Tongue (tissue), 2 donors: ENCODE results near the gene VPS18. TPM values are rescaled to one million over a fixed set of nuclear protein-coding genes. Genes with fewer than 3 reads are reported as not detected.

Source experiments
- DNase-seq: peaks from one replicate; pipeline ENCODE4 v3.0.0-alpha.2; 2015
- total RNA-seq: library from RNA; depleted of rRNA; stranded (reverse); fragments of >200 nt; gene quantifications from one replicate; pipeline ENCODE4 v1.2.3, GENCODE V29; 2014

The VPS18 gene
- total RNA-seq, 1 donor from 2014 or later = 23.8 TPM

DNA sequence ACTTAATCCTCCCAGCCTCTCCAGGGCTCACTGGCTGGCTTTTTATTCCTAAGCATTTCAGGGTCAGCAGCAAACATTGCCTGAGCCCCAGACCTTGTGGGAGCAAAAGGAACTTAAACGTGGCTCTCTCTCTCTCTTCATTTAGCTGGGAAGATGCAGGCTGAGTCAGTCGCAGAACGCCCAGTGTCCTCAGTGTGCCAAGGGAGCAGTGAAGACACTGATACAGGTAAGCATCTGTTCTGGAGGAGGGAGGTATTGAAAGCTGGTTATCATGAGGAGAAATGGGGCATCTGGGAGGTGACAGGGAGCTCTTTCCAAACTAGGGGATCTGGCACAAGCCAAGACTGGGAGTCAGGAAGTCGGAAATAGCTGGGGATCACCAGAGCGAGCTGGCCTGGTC, 24.6 kb upstream of the VPS18 start:
- no peak for DNase-seq

DNA sequence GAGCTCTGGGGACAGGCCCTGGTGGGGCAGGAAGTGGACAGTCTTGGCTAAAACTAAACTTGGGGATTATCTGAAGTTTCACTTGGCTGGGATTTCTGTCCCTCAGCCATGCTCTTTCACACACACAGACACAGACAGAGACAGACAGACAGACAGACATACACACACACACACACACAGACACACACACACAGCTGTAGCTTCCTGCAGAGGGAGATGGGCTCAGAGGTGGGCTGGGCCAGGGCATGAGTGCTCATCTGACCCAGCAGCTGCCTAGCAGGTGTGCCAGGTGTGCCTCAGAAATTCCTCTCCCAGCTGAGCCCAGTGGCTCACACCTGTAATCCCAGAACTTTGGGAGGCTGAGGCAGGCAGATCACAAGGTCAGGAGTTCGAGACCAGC, 23.5 kb upstream of the VPS18 start:
- DNase-seq = no peak

DNA sequence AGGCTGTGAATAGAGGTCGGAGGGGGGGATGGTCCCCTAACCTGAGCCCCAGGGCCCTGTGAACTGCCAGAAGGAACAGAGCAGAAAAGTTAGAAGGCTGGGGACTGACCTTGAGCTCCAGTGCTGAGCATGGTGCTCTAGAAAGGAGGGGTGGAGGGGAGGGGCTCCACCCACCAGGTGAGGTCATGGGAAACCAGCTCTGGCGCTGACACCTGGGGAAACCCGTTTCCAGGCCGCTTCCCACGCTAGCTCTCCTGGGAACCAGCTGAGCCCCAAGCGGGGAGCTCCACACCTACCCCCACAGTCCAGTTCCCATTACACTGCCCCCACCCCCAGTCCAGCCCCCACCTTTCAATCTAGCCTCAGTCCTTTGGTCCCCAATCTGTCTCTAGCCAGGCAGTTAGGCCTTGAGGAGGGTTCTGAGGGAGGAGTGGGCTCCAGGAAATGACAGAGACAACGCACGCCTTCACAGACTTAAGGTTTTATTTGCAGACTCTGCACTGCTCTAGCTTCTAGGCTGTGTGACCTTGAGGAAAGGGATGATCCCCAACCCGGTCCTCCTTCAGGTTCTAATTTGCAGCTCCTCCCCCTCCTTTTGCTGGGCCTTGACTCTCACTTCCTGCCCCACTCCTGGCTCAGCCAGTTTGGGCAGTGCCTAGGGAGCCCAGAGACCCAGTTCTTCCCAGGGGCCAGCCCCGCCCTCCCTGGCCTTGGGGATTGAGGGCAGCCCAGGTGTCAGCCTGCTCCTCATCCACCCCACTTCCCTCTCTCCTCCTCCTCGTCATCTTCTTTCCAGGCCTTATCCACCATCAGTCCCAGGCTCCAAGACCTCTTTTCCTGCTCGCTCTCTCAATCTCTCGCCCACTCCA, 22.3 kb upstream of the VPS18 start:
- DNase-seq = peak; percentile 53

- no peak for DNase-seq
These were observed 21.2 kb upstream of the VPS18 start for GRCh38 chr15:40872791-40873693.

- peak; percentile 63 for DNase-seq
These were observed 20.3 kb upstream of the VPS18 start, which contains the start of gene RHOV for GRCh38 chr15:40873694-40874561. Gene RHOV, minus strand, starts transcription at chr15:40874234. Its CDS starts 95 bp downstream, at chr15:40874139.

GRCh38 chr15:40875991-40876730, 18.1 kb upstream of the VPS18 start:
- no peak for DNase-seq

GRCh38 chr15:40877694-40878093, 16.6 kb upstream of the VPS18 start:
- DNase-seq = no peak

- no peak for DNase-seq
These were observed 15.5 kb upstream of the VPS18 start for GRCh38 chr15:40878785-40879184.

GRCh38 chr15:40879609-40880008, 14.6 kb upstream of the VPS18 start:
- no peak for DNase-seq

DNA sequence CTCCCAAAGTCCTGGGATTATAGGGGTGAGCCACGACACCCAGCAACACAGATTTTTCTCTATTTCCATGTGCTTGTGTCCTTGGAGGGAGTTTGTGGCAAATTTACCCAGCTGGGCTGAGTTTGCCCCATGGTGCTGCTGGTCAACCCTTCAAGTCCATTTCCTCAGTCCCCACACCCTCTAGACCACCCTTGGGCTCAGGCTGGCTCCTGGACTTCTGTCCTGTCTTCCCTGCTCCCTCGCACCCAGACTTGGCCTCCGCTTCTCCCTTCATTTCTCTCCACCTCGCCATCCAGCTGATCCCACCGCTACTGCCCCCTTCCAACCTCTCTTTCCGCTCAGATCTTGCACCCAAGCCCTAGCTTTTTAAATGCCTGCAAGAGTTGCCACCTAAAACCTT, 12.9 kb upstream of the VPS18 start:
- DNase-seq = no peak

DNA sequence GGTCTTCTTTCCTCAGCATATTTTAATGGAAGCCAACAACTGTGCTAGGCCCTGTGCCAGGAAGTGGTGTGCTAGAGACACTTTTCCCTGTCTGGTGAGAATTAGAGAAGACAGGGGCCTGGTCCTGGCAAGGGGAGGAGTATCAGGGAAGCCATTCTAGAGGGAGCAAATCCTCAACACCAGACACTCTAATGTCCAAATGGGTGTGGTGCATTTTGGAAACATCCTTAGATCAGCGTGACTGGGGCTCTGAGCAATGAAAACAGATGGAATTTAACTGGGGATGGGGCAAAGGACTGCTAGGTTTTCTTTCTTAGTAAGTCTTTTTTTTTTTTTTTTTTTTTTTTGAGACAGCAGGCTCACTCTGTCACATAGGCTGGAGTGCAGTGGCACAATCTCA, 7.7 kb upstream of the VPS18 start:
- DNase-seq = peak; percentile 49

DNA sequence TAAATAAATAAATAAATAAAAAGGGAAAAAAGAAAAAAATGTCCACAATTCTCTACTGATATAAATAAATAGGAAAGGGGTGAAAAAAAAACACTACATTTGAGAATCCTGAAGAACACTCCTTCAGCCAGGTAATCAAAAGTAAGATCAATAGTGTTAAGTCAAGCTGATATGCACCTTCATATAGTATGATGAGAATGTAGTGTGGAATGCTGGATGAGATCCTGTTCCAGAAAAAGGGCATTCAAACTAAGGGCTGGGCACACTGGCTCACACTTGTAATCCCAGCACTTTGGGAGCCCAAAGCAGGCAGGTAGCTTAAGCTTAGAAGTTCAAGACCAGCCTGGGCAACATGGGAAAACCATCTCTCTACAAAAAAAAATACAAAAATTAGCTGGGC, 5.1 kb upstream of the VPS18 start:
- no peak for DNase-seq

- DNase-seq = no peak
These were observed 3.1 kb upstream of the VPS18 start for GRCh38 chr15:40891138-40891537.

DNA sequence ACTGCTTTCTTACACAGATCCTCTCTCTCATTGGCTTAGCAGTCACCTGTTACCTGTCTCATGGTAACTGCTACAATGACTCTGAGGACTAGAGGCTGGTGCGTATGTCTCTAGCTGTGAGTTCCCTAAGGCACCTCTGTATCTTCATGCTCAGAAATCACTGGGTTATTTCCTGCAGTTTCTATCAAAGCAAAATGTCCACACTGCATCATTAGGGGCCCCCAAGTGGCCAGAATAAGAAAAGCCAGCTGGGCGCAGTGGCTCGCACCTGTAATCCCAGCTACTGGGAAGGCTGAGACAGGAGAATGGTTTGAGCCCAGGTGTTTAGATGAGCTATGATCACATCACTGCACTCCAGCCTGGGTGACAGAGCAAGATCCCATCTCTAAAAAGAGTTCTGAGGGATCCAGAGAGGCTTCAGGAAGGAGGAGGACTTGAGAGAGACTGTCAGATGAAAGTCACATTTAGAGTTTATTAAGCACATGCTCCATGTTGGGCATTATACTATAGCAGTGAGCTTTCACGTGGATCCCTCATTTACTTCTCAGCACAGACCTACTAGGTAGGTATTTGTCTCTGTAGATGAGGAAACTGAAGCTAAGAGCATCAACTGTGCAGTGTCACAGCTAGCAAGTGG, 2.3 kb upstream of the VPS18 start:
- DNase-seq = peak; percentile 48

GRCh38 chr15:40892447-40893012, 1.7 kb upstream of the VPS18 start:
- no peak for DNase-seq

- DNase-seq = no peak
These were observed 1.1 kb upstream of the VPS18 start for GRCh38 chr15:40893019-40893670.

GRCh38 chr15:40894681-40895448, 615 bp downstream of the VPS18 start:
- DNase-seq = peak; percentile 70

DNA sequence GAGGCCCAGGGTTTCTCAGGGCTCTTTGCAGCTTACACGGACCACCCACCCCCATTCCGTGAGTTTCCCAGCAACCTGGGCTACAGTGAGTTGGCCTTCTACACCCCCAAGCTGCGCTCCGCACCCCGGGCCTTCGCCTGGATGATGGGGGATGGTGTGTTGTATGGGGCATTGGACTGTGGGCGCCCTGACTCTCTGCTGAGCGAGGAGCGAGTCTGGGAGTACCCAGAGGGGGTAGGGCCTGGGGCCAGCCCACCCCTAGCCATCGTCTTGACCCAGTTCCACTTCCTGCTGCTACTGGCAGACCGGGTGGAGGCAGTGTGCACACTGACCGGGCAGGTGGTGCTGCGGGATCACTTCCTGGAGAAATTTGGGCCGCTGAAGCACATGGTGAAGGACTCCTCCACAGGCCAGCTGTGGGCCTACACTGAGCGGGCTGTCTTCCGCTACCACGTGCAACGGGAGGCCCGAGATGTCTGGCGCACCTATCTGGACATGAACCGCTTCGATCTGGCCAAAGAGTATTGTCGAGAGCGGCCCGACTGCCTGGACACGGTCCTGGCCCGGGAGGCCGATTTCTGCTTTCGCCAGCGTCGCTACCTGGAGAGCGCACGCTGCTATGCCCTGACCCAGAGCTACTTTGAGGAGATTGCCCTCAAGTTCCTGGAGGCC, 5.4 kb downstream of the VPS18 start:
- no peak for DNase-seq
